Smooth muscle cell (in vitro differentiated cells): ENCODE results near the gene ITM2B. TPM values are rescaled to one million over a fixed set of nuclear protein-coding genes. Genes with fewer than 3 reads are reported as not detected.

ENCODE experiments used
- DNase-seq: peaks from one replicate; lab custom pipeline; 2025; ENCODE audit not compliant: unreplicated experiment; lab: John Stamatoyannopoulos, UW
- H2AFZ ChIP-seq: fragments of 200-600 bp; sonication (generic); 2 replicates; pipeline ENCODE4 v1.6.0; 2016; ENCODE audit warnings: antibody characterized with exemption, low read depth, mild to moderate bottlenecking
- H3F3A ChIP-seq: fragments of 200-600 bp; sonication (generic); 2 replicates; pipeline ENCODE4 v1.6.0; 2017; ENCODE audit warnings: antibody characterized with exemption, low read depth
- H3K27ac ChIP-seq: fragments of 200-600 bp; sonication (generic); 2 replicates; pipeline ENCODE4 v1.5.1; 2016; ENCODE audit warnings: low read depth, mild to moderate bottlenecking
- H3K27me3 ChIP-seq: fragments of 200-600 bp; sonication (generic); 2 replicates; pipeline ENCODE4 v1.6.1; 2016; ENCODE audit warnings: low read depth, mild to moderate bottlenecking
- H3K36me3 ChIP-seq: fragments of 200-600 bp; sonication (generic); 2 replicates; pipeline ENCODE4 v1.5.1; 2016; ENCODE audit warnings: low read depth
- H3K4me1 ChIP-seq: fragments of 200-600 bp; sonication (generic); 2 replicates; pipeline ENCODE4 v1.5.1; 2016; ENCODE audit warnings: low read depth
- H3K4me2 ChIP-seq: fragments of 200-600 bp; sonication (generic); 2 replicates; pipeline ENCODE4 v1.6.0; 2016; ENCODE audit warnings: mild to moderate bottlenecking
- H3K4me3 ChIP-seq: fragments of 200-600 bp; sonication (generic); 2 replicates; pipeline ENCODE4 v1.5.1; 2016; ENCODE audit warnings: mild to moderate bottlenecking
- H3K79me2 ChIP-seq: fragments of 200-600 bp; sonication (generic); 2 replicates; pipeline ENCODE4 v1.6.0; 2016; ENCODE audit warnings: low read depth, mild to moderate bottlenecking
- H3K9ac ChIP-seq: fragments of 200-600 bp; sonication (generic); 2 replicates; pipeline ENCODE4 v1.6.0; 2016; ENCODE audit warnings: low read depth
- H3K9me3 ChIP-seq: fragments of 200-600 bp; sonication (generic); replicated peaks from 2 replicates; pipeline ENCODE4 v1.5.1; 2016; ENCODE audit warnings: low read depth
- H4K20me1 ChIP-seq: fragments of 200-600 bp; sonication (generic); 2 replicates; pipeline ENCODE4 v1.6.0; 2016; ENCODE audit warnings: low read depth
- WGBS: methylation state at CpG from one replicate; pipeline ENCODE4 v1.1.7; 2016; ENCODE audit warnings: low lambda C conversion rate; 5-methylcytosine and 5-hydroxymethylcytosine counted together
- polyA plus RNA-seq: library from polyadenylated mRNA; unstranded; fragments of >200 nt; fragmentation: Nextera tagmentation; extraction: Ambion mirVana; gene quantifications from 2 replicates; pipeline ENCODE4 v1.2.1, GENCODE V29; 2016
- total RNA-seq: library from RNA; depleted of rRNA; stranded (reverse); fragments of >200 nt; gene quantifications from 2 replicates; pipeline ENCODE4 v1.2.3, GENCODE V29; 2014
- TF ChIP-seq, protein P1 (sequence below): fragments of 200-600 bp; sonication (generic); IDR thresholded peaks from 2 replicates; pipeline ENCODE4 v1.5.1; 2017; ENCODE audit warnings: borderline replicate concordance, mild to moderate bottlenecking, antibody characterized with exemption; ENCODE audit not compliant: insufficient read depth, poor library complexity, severe bottlenecking

The ITM2B gene
- total and polyA plus RNA-seq, 2 experiments from 2014 or later = 397 to 557 TPM

DNA sequence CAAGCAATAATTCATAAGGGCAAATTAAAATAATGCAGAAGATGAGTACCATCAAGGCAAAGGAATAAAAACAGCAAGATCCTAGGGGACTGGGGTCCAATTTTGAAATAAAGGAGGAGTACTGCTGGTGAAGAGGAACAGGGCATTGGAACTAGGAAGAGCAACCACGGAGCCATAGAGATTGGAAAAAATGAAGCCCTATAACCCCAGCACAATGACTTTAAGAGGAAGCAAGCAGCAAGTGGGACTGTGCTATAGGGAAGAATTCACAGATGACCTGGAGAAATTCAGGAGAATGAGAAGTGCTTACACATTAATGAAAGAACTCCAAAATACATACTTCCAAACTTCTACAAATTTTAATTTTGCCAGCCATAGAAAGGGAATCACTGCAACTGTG lies 44.9 kb upstream of the ITM2B start:
- no peak overlapping the region for H3K27ac ChIP-seq
- H3K4me3 ChIP-seq = no peak overlapping the region
- no peaks in the 10 kb centered on the region for H3F3A ChIP-seq
- H4K20me1 ChIP-seq = no peaks in the 10 kb centered on the region
- DNase-seq = no peak
- H2AFZ ChIP-seq = no peak overlapping the region
- 84% methylated on average over 1 of the region's 1 CpG for WGBS
- H3K9me3 ChIP-seq = no peaks in the 10 kb centered on the region
- no peaks in the 10 kb centered on the region for H3K4me1 ChIP-seq
- no peaks in the 10 kb centered on the region for H3K27me3 ChIP-seq
- TF ChIP-seq, protein P1, sequence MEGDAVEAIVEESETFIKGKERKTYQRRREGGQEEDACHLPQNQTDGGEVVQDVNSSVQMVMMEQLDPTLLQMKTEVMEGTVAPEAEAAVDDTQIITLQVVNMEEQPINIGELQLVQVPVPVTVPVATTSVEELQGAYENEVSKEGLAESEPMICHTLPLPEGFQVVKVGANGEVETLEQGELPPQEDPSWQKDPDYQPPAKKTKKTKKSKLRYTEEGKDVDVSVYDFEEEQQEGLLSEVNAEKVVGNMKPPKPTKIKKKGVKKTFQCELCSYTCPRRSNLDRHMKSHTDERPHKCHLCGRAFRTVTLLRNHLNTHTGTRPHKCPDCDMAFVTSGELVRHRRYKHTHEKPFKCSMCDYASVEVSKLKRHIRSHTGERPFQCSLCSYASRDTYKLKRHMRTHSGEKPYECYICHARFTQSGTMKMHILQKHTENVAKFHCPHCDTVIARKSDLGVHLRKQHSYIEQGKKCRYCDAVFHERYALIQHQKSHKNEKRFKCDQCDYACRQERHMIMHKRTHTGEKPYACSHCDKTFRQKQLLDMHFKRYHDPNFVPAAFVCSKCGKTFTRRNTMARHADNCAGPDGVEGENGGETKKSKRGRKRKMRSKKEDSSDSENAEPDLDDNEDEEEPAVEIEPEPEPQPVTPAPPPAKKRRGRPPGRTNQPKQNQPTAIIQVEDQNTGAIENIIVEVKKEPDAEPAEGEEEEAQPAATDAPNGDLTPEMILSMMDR = no peak
- H3K36me3 ChIP-seq = no peaks in the 10 kb centered on the region
- no peak overlapping the region for H3K4me2 ChIP-seq
- no peak overlapping the region for H3K9ac ChIP-seq
- no peaks in the 10 kb centered on the region for H3K79me2 ChIP-seq

GRCh38 chr13:48188601-48189000 lies 44.4 kb upstream of the ITM2B start:
- Histone ChIP-seq H3K4me1 (no peaks in the 10 kb centered on the region), H4K20me1 (no peaks in the 10 kb centered on the region), H3F3A (no peaks in the 10 kb centered on the region), H3K27ac (no peak overlapping the region), H3K4me2 (no peak overlapping the region), H3K79me2 (no peaks in the 10 kb centered on the region), H3K36me3 (no peaks in the 10 kb centered on the region), H3K27me3 (no peaks in the 10 kb centered on the region), H3K4me3 (no peak overlapping the region), H3K9ac (no peak overlapping the region), H3K9me3 (no peaks in the 10 kb centered on the region), H2AFZ (no peak overlapping the region)
- TF ChIP-seq, protein P1 = no peak
- 73% methylated on average over 2 of the region's 2 CpGs for WGBS
- no peak for DNase-seq

DNA sequence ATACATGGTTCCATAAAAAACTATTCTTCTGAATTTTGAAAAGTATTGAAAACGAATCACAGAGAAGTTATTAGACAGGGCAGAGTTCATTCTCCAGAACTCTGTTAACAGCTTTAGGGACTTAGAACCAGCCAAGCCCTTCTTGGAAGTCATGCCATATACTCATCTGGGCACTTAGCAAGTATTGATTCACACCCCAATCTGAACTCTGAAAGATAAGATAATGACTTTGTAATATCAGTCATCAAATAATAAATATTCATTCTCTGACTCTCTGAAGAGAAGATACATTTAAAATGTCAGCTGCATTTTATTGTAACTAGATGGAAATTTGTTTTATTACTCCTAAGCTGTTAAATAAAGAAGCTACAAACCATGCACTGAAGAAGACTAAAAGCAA lies 43.8 kb upstream of the ITM2B start:
- WGBS = 41% methylated on average over 1 of the region's 1 CpG
- Histone ChIP-seq H3K4me2 (no peak overlapping the region), H3K9me3 (no peaks in the 10 kb centered on the region), H3K79me2 (no peaks in the 10 kb centered on the region), H3K27ac (no peak overlapping the region), H3K4me3 (no peak overlapping the region), H4K20me1 (no peaks in the 10 kb centered on the region), H3K9ac (no peak overlapping the region), H3K4me1 (no peaks in the 10 kb centered on the region), H2AFZ (no peak overlapping the region), H3F3A (no peaks in the 10 kb centered on the region), H3K36me3 (no peaks in the 10 kb centered on the region), H3K27me3 (no peaks in the 10 kb centered on the region)
- DNase-seq = no peak
- TF ChIP-seq, protein P1 = no peak

DNA sequence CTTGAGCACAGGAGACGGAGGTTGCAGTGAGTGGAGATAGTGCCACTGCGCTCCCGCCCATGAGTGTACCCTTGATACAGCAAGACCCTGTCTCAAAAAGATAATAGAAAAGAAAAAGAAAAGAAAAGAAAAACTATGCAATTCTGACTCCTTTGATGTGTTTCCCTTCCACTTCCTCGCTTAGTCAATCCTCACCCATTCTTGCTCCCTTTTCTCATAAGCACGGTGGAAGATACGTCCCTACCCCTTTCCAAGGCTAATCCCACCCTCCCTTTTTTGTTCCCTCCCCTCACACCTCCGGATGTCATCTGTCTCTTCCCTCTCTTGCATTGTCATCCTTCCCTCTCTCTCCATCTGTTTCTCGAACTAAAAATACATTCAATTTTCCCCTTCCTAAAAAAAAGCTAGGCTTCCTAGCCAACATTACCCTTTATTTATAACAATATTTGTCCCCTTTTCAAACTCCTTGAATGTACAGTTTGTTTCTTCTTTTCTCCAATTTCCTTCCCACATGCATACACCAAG lies 40.5 kb upstream of the ITM2B start:
- H3K4me3 ChIP-seq = no peak overlapping the region

More for the DNA sequence above, 40.5 kb upstream of the ITM2B start:
- no peak overlapping the region for H3K27ac ChIP-seq
- H3K4me1 ChIP-seq = no peaks in the 10 kb centered on the region
- H4K20me1 ChIP-seq = no peaks in the 10 kb centered on the region
- no peak overlapping the region for H3K4me2 ChIP-seq
- DNase-seq = no peak
- 80% methylated on average over 8 of the region's 8 CpGs for WGBS
- H3K9ac ChIP-seq = no peak overlapping the region
- TF ChIP-seq, protein P1 = no peak
- no peaks in the 10 kb centered on the region for H3K9me3 ChIP-seq
- H2AFZ ChIP-seq = no peak overlapping the region
- H3F3A ChIP-seq = no peaks in the 10 kb centered on the region
- no peaks in the 10 kb centered on the region for H3K79me2 ChIP-seq
- H3K27me3 ChIP-seq = no peaks in the 10 kb centered on the region
- no peaks in the 10 kb centered on the region for H3K36me3 ChIP-seq
